ENCODE measurements around the gene ARSJ.
"Not testable (repeated sequence)": the region's sequence is repeated elsewhere in the genome, so short reads cannot be mapped to it uniquely, and the experiment has no call there.

Gene ARSJ

GRCh38 chr4:113979148-113979904 lies at the start of gene ARSJ:
Gene ARSJ (minus strand): TSS chr4:113979647. CDS start chr4:113978834, 813 bp downstream.
- DNase-seq = peak; percentile 23

- DNase-seq = peak; percentile 7
These were observed 48.6 kb upstream of the ARSJ start for GRCh38 chr4:114028071-114028470.

GRCh38 chr4:114027596-114027995 lies 48.1 kb upstream of the ARSJ start:
- DNase-seq = peak; percentile 8

- no peak for DNase-seq
These were observed 47.0 kb upstream of the ARSJ start for GRCh38 chr4:114026447-114026846.

- no peak for DNase-seq
These were observed 45.8 kb upstream of the ARSJ start for GRCh38 chr4:114025176-114025777.

DNA sequence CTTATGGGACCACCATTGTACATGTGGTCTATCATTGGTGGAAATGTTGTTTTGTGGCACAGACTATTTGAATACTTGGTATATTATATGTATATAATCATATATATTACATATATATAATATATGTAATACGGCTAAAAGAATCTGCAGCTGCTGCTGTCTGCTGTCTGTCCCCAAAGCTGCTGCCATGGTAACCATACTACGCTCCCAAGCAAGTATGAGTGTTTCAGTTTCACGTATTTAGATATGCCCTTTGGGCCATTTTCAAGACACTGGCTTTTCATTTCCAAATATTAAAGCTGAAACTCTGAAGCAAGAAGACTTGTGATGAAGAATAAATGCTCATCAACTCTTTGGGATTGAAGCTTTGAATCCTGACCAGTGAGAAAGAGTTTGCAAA lies 42.0 kb upstream of the ARSJ start:
- no peak for DNase-seq

GRCh38 chr4:114019969-114020358 lies 40.5 kb upstream of the ARSJ start:
- DNase-seq = no peak

DNA sequence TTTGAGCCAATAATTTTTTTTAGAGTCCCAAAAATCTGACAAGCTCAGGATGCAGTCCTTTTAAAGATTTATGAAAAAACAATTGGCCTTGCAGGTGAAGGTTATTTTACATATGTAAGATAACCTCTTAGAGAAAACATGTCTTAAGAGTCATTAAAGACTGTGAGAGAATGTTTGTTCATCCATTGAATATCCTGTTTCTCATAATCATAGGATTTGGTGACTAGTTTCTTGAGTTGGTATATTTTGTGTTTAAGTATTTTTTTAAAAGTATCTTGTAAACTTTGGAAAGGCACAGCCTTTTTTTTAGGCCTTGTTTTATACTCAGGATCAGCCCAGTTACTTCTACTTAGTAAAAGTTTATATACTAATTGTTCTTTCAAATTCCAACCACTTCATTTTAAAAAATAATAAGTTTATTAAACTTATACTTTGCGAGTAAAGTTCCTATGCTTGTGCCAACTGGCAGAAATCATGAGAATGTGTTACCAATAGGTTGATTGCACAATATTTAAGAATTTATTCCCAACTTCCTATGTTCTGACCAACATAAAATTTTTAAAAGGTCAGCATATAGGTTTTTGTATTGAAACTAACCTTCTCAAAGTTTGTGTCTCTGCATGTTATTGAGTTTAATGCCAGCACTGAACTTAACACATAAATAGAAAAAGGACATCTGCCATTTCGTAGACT lies 40.0 kb upstream of the ARSJ start:
- DNase-seq = no peak

DNA sequence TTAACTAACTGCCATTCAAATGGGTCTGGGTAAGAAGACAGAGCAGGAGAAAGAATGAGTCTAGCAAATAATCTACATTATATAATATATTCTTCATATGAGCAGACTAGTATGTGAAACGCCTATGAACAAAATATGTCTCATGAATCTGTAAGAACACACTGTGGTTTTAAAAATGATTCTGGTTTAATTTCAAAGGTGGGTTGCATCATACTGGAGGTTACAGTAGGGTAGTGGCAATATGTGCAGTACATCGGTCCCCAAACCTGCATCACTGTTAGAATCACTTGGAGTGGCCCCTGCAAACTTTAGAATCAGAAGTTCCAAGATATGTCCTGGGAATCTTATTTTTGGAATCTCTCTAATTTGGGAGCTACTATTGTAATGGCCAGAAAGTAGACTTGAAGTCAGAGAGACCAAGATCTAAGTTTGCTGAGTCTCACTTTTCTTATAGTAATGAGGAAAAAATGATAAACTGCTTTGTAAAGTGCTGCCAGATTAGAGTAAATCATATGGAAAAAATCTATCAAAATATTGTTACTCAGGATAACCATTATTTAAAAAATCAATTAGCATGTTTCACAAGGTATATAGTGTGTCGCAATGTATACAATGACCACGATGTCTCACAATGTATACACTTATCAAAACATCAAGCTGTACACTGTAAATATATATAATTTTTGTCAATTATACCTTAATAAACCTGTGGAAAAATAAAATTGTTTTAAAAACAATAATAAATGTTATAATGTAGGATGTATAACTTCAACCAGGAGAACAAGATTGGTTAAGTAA lies 37.9 kb upstream of the ARSJ start:
- no peak for DNase-seq

- peak; percentile 39 for DNase-seq
These were observed 36.0 kb upstream of the ARSJ start for GRCh38 chr4:114015444-114015899.

- not testable (repeated sequence) for DNase-seq
These were observed 33.8 kb upstream of the ARSJ start for GRCh38 chr4:114013201-114013600.

DNA sequence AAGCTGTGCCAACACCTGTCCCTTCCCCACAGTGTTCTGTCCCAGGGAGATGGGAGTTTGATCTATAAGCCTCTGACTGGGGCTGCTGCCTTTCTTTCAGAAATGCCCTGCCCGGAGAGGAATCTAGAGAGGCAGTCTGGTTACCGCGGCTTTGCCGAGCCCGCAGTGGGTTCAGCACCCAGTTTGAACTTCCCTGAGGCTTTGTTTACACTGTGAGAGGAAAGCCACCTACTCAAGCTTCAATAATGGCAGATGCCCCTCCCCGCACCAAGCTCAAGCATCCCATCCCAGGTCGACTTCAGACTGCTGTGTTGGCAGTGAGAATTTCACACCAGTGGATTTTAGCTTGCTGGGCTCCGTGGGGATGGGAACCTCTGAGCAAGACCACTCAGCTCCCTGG lies 33.3 kb upstream of the ARSJ start:
- no peak for DNase-seq

DNA sequence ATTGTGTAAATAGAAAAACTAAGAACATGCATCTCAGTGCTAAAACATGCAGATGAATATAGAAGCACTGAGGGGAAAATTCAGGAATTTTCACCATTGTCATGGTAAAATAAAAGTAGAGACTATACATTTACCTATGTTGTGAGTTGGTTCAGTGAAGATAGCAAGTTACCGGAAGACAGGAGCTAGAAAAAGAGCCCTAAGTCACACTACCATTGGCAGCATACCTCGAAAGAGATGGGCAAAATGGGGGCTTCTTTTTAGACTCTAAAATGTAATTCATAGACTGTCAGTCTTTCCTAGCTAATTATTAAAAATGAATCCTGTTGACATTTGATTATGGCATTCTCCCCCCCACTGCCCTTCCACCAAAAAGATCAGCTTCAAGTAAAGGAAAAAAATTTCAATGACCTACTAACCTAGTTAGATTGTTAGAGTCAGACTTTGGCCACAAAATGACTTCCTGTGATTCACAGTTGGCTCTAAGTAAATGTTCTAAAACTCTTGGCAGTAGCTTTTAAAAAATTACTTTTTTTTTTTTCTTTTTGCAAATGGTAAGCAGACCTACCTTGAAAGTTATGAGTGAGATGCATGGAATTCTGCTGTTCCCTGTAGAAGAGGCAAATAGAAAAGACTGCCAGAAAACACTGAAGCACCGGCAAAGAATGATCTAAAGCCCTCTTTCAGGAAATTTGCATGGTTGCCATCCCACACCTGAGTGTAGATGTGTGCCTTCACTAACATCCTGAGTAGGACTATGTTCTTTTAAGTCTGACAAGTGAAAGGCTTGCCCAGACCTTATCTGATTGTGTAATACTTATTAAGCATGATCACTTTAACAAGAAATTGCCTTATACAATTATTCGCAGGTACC lies 26.4 kb upstream of the ARSJ start:
- DNase-seq = no peak

GRCh38 chr4:114004483-114005226 lies 25.2 kb upstream of the ARSJ start:
- not testable (repeated sequence) for DNase-seq

DNA sequence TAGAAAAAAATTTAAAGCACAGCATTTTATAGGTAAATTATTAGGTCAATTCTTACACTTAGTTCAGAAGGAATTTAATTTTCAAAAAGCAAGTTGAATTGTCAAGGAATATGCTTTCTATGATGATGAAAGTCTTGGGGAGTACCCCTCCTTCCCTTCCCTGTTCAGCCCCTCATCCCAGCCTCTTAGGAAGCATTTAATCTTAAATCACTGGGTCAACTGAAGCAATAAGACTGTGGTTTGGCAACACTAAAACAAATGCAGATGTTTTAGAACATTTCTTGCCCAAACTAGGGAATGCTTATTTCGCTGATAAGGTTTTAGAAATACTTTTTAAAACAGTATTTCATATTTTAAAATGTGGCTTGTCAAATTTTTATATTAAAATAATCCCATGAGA lies 19.1 kb upstream of the ARSJ start:
- no peak for DNase-seq

DNA sequence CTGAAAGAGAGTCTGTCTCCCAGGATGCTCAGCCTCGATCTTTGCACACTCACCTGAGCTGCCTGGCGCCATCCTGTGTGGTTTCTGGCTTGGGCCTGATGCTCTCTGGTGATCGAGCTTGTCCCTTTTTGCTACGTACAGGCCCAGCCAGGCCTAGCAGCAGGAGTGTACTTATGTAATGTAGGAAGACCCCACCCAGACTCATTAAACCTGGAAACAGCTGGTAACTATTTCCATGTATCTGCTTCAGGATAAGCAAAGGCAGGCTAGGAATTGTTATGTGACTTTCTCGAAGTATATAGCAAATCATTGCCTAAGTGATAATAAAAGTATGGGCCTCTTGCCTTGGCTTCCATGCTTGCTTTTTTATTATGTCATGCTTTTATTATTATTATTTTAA lies 18.6 kb upstream of the ARSJ start:
- DNase-seq = no peak

DNA sequence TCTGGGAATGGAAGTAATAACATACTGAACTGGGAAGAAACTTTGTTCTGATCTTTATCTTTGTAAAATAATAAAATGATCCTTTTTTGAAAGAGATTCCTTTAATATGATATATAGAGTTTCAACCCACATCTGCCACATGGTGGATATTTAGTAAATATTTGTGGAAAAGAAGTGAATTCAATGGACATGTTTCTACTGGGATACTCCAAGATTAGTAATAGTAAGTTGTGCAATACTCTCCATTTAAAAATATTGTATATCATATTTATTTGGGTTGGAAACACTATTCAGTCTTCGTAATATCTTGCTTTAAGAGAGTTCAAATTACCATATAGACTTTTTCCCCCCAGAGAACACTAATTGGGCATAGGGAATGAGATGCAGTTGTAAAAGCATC lies 17.8 kb upstream of the ARSJ start:
- DNase-seq = no peak

- no peak for DNase-seq
These were observed 17.2 kb upstream of the ARSJ start for GRCh38 chr4:113996599-113997177.

- no peak for DNase-seq
These were observed 14.4 kb upstream of the ARSJ start for GRCh38 chr4:113993887-113994286.

DNA sequence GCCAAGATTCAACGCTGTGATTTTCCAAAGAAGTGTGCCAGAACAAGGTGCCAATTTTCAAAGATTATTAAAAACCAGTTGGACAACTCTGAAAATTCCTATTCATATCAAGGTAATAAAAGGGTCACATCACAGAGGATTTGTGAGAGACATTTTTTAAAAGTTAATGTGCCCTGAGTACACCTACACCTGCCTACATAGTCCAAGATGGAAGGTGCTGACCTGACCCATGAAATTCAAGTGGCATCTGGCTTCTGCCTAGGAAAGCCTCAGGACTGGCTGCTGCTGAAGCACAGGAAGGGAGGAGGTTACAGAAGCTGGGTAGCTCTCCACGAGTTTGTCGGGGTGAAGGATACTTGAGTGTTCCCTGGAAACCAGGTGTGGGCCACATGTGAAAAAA lies 11.4 kb upstream of the ARSJ start:
- DNase-seq = no peak

- DNase-seq = no peak
These were observed 8.0 kb upstream of the ARSJ start for GRCh38 chr4:113987382-113987941.

Data from COR-L47 (cell line).